SK-N-SH (cell line): ENCODE measurements around the gene MGAM2. TPM values are rescaled to one million over a fixed set of nuclear protein-coding genes. Genes with fewer than 3 reads are reported as not detected.

Experiments used
- CTCF ChIA-PET: fragments of 300-600, 350-600 bp; formaldehyde crosslinking; extraction: SDS; loops from one replicate; lab custom pipeline; 2021; lab: Yijun Ruan, JAX
- POLR2A ChIA-PET: fragments of 350-600 bp; sonication (Branson Sonifier 250); formaldehyde crosslinking; extraction: SDS; loops from one replicate; lab custom pipeline; 2020; ENCODE audit warnings: antibody characterized with exemption, inconsistent platforms; lab: Yijun Ruan, JAX
- DNase-seq: peaks from one replicate; pipeline ENCODE4 v3.0.0; 2012
- H2AFZ ChIP-seq: fragments of 200-600 bp; sonication (generic); 2 replicates; pipeline ENCODE4 v1.8.1; 2016; ENCODE audit warnings: antibody characterized with exemption, mild to moderate bottlenecking, low read depth
- H3F3A ChIP-seq: fragments of 200-600 bp; sonication (generic); replicated peaks from 2 replicates; pipeline ENCODE3; 2016; ENCODE audit warnings: antibody characterized with exemption, mild to moderate bottlenecking; ENCODE audit not compliant: insufficient read depth
- H3K27ac ChIP-seq, 2 experiments: fragments of 200-500 bp in 1 of 2; fragments of 200-600 bp in 1 of 2; sonication (Bioruptor generic) in 1 of 2; sonication (generic), shearing (Covaris generic) in 1 of 2; 2 replicates each; pipeline versions ENCODE4 v1.5.1 to v1.6.1; 2014 to 2016; ENCODE audit warnings: low read depth in 2 of 2, inconsistent platforms in 1 of 2, low read length in 1 of 2, mild to moderate bottlenecking in 1 of 2, mixed read lengths in 1 of 2
- H3K27me3 ChIP-seq: fragments of 200-600 bp; sonication (generic), shearing (Covaris generic); 2 replicates; pipeline ENCODE4 v1.6.1; 2016; ENCODE audit warnings: mixed run types; ENCODE audit not compliant: insufficient read depth
- H3K36me3 ChIP-seq, 2 experiments: fragments of 200-500 bp in 1 of 2; fragments of 200-600 bp in 1 of 2; sonication (Bioruptor generic) in 1 of 2; sonication (generic) in 1 of 2; replicated peaks in 1 of 2; 2 replicates each; pipeline versions ENCODE3 to v1.5.1; 2014 to 2016; ENCODE audit warnings: low read length in 1 of 2, mild to moderate bottlenecking in 1 of 2; ENCODE audit not compliant: insufficient read depth in 2 of 2, control insufficient read depth in 1 of 2
- H3K4me1 ChIP-seq, 2 experiments: fragments of 200-500 bp in 1 of 2; fragments of 200-600 bp in 1 of 2; sonication (Bioruptor generic) in 1 of 2; sonication (generic), shearing (Covaris generic) in 1 of 2; 2 replicates each; pipeline versions ENCODE4 v1.5.1 to v1.6.1; 2014 to 2016; ENCODE audit warnings: low read depth in 1 of 2, low read length in 1 of 2, mixed run types in 1 of 2; ENCODE audit not compliant: insufficient read depth in 2 of 2, control insufficient read depth in 1 of 2
- H3K4me2 ChIP-seq: fragments of 200-600 bp; sonication (generic), shearing (Covaris generic); 2 replicates; pipeline ENCODE4 v1.6.1; 2017; ENCODE audit warnings: mixed run types
- H3K4me3 ChIP-seq, 2 experiments: fragments of 200-500 bp in 1 of 2; fragments of 200-600 bp in 1 of 2; sonication (Bioruptor generic) in 1 of 2; sonication (generic), shearing (Covaris generic) in 1 of 2; 2 replicates each; pipeline versions ENCODE4 v1.5.1 to v1.8.1; 2014 to 2016; ENCODE audit warnings: low read depth in 2 of 2, inconsistent platforms in 1 of 2, low read length in 1 of 2, mild to moderate bottlenecking in 1 of 2, mixed read lengths in 1 of 2, moderate library complexity in 1 of 2
- H3K79me2 ChIP-seq: fragments of 200-600 bp; sonication (generic); 2 replicates; pipeline ENCODE4 v1.8.1; 2017; ENCODE audit warnings: mild to moderate bottlenecking; ENCODE audit not compliant: insufficient read depth
- H3K9ac ChIP-seq: fragments of 200-600 bp; sonication (generic); 2 replicates; pipeline ENCODE4 v1.6.1; 2017; ENCODE audit warnings: mixed run types
- H3K9me2 ChIP-seq: fragments of 200-600 bp; sonication (generic); 2 replicates; pipeline ENCODE4 v1.6.1; 2017; ENCODE audit warnings: mixed run types
- H3K9me3 ChIP-seq: fragments of 200-600 bp; sonication (generic); 2 replicates; pipeline ENCODE4 v1.6.1; 2017; ENCODE audit warnings: mixed run types, mild to moderate bottlenecking, moderate library complexity
- H4K20me1 ChIP-seq: fragments of 200-600 bp; sonication (generic); 2 replicates; pipeline ENCODE4 v1.6.1; 2017; ENCODE audit warnings: mild to moderate bottlenecking, mixed run types; ENCODE audit not compliant: insufficient read depth
- CHD2 ChIP-seq: fragments of 150-350 bp; IDR thresholded peaks from 2 replicates; pipeline ENCODE4 v1.6.1; 2018; ENCODE audit warnings: low read length; ENCODE audit not compliant: partially characterized antibody
- EP300 ChIP-seq, 2 experiments: IDR thresholded peaks; 2 replicates each; pipeline versions ENCODE4 v1.4.0 to v1.6.1; 2012; ENCODE audit warnings: borderline replicate concordance in 1 of 2, low read depth in 1 of 2, low read length in 1 of 2
- FOXM1 ChIP-seq: IDR thresholded peaks from 2 replicates; pipeline ENCODE4 v1.4.0; 2012; ENCODE audit warnings: low read depth, mild to moderate bottlenecking
- GABPA ChIP-seq: IDR thresholded peaks from 2 replicates; pipeline ENCODE4 v1.4.0; 2012; ENCODE audit warnings: low read depth, mild to moderate bottlenecking
- GATA2 ChIP-seq: sonication (generic); formaldehyde crosslinking; IDR thresholded peaks from 2 replicates; pipeline ENCODE4 v1.5.0; 2020; ENCODE audit warnings: mild to moderate bottlenecking, missing genetic modification reagents
- JUND ChIP-seq: IDR thresholded peaks from 2 replicates; pipeline ENCODE4 v1.4.0; 2012
- MEF2A ChIP-seq: IDR thresholded peaks from 2 replicates; pipeline ENCODE4 v1.4.0; 2012; ENCODE audit warnings: low read depth, borderline replicate concordance
- NFIC ChIP-seq: IDR thresholded peaks from 2 replicates; pipeline ENCODE4 v1.4.0; 2012; ENCODE audit warnings: borderline replicate concordance
- NRF1 ChIP-seq: IDR thresholded peaks from 2 replicates; pipeline ENCODE4 v1.6.1; 2012; ENCODE audit warnings: low read depth, mild to moderate bottlenecking, low read length
- PBX3 ChIP-seq: IDR thresholded peaks from 2 replicates; pipeline ENCODE4; 2012
- POLR2AphosphoS5 ChIP-seq: IDR thresholded peaks from 2 replicates; pipeline ENCODE4 v1.6.1; 2012; ENCODE audit warnings: low read depth, low read length
- RAD21 ChIP-seq: IDR thresholded peaks from 2 replicates; pipeline ENCODE4 v1.6.1; 2012; ENCODE audit warnings: mild to moderate bottlenecking, low read length
- RFX5 ChIP-seq: IDR thresholded peaks from 2 replicates; pipeline ENCODE4 v1.6.1; 2012; ENCODE audit warnings: mild to moderate bottlenecking, improper control_type of control experiment, low read length
- RXRA ChIP-seq: IDR thresholded peaks from 2 replicates; pipeline ENCODE4 v1.4.0; 2012; ENCODE audit warnings: low read depth, mild to moderate bottlenecking, borderline replicate concordance
- SMC3 ChIP-seq: IDR thresholded peaks from 2 replicates; pipeline ENCODE4 v1.6.1; 2012; ENCODE audit warnings: low read depth, low read length, improper control_type of control experiment
- TAF1 ChIP-seq: IDR thresholded peaks from 2 replicates; pipeline ENCODE4 v1.6.1; 2012; ENCODE audit warnings: low read depth, mild to moderate bottlenecking, low read length, moderate library complexity, borderline replicate concordance
- TCF12 ChIP-seq: IDR thresholded peaks from 2 replicates; pipeline ENCODE4 v1.4.0; 2012
- ZBTB33 ChIP-seq: IDR thresholded peaks from 2 replicates; pipeline ENCODE4 v1.4.0; 2012; ENCODE audit warnings: low read depth, borderline replicate concordance
- WGBS: methylation state at CpG from one replicate; pipeline ENCODE4 v1.1.6; 2017; ENCODE audit warnings: low lambda C conversion rate; 5-methylcytosine and 5-hydroxymethylcytosine counted together
- polyA plus RNA-seq, 3 experiments: library from polyadenylated mRNA; depleted of rRNA; stranded (reverse); fragments of >200 nt; gene quantifications; 2 replicates each; pipeline ENCODE4 v1.2.3, GENCODE V29; 2012

Gene MGAM2
- polyA plus RNA-seq, 1 of the 3 experiments (the other 2 are of a cell fraction), result not detected

GRCh38 chr7:142180426-142180825 is 68.9 kb downstream of the MGAM2 start:
- H3K27me3 ChIP-seq, result no peaks in the 10 kb centered on the region; the same call in none of the 2 replicates
- no peaks in the 10 kb centered on the region for H4K20me1 ChIP-seq
- H3K79me2 ChIP-seq, result no peaks in the 10 kb centered on the region
- H3K9me2 ChIP-seq, result no peaks in the 10 kb centered on the region
- ChIA-PET POLR2A (no interaction called here), CTCF (no interaction called here)
- no peak for DNase-seq
- H3K27ac ChIP-seq, result no peak overlapping the region
- H3K4me1 ChIP-seq, result no peaks in the 10 kb centered on the region
- H3K4me3 ChIP-seq, result no peak overlapping the region
- no peak overlapping the region for H2AFZ ChIP-seq
- no peak overlapping the region for H3K9ac ChIP-seq
- no peaks in the 10 kb centered on the region for H3K36me3 ChIP-seq
- no peak for TF ChIP-seq RFX5
- no peak for TF ChIP-seq PBX3
- TF ChIP-seq FOXM1, result no peak
- no peak for TF ChIP-seq GATA2 (CRISPR knock-in tag)
- no peak for TF ChIP-seq SMC3
- TF ChIP-seq NRF1, result no peak
- no peak for TF ChIP-seq JUND
- no peak for TF ChIP-seq RXRA
- H3K9me3 ChIP-seq, result no peaks in the 10 kb centered on the region
- peaks cover 8% of the 10 kb centered on the region for H3F3A ChIP-seq
- WGBS, result 4% methylated on average over 1 of the region's 1 CpG
- H3K4me2 ChIP-seq, result no peak overlapping the region

GRCh38 chr7:142181211-142181610 is 69.7 kb downstream of the MGAM2 start:
- Histone ChIP-seq H3K4me3 (no peak overlapping the region), H3F3A (peaks cover 8% of the 10 kb centered on the region), H2AFZ (no peak overlapping the region), H3K4me1 (no peaks in the 10 kb centered on the region), H4K20me1 (no peaks in the 10 kb centered on the region), H3K79me2 (no peaks in the 10 kb centered on the region), H3K27ac (no peak overlapping the region), H3K9me2 (no peaks in the 10 kb centered on the region), H3K36me3 (no peaks in the 10 kb centered on the region)
- POLR2A ChIA-PET, result no interaction called here
- CTCF ChIA-PET, result interaction anchor here (0.6 to 0.8 kb wide), 2 partner anchors 12 to 1211 kb away, joined by 3 to 4 read pairs; no protein-coding TSS in a partner anchor
- TF ChIP-seq RAD21, result no peak
- no peak for TF ChIP-seq NRF1
- no peak for TF ChIP-seq PBX3
- TF ChIP-seq, all 33 proteins: peak for 0
- WGBS, result 13% methylated on average over 2 of the region's 2 CpGs
- Histone ChIP-seq H3K9ac (no peak overlapping the region), H3K4me2 (no peak overlapping the region), H3K9me3 (no peaks in the 10 kb centered on the region), H3K27me3 (no peaks in the 10 kb centered on the region; the same call in none of the 2 replicates)
- no peak for DNase-seq

- H3K4me2 ChIP-seq, result no peak overlapping the region
- H4K20me1 ChIP-seq, result no peaks in the 10 kb centered on the region
- H2AFZ ChIP-seq, result no peak overlapping the region
- no peak overlapping the region for H3K9ac ChIP-seq
- WGBS, result 0% methylated on average over 1 of the region's 1 CpG
- H3K27me3 ChIP-seq, result no peaks in the 10 kb centered on the region; the same call in none of the 2 replicates
- no peaks in the 10 kb centered on the region for H3K79me2 ChIP-seq
- H3K9me3 ChIP-seq, result no peaks in the 10 kb centered on the region
- CTCF ChIA-PET, result interaction anchor here (0.6 to 0.8 kb wide), 2 partner anchors 13 to 1211 kb away, joined by 3 to 4 read pairs; no protein-coding TSS in a partner anchor
- no peak overlapping the region for H3K4me3 ChIP-seq
- DNase-seq, result no peak
- H3K4me1 ChIP-seq, result no peaks in the 10 kb centered on the region
- no peaks in the 10 kb centered on the region for H3K9me2 ChIP-seq
- POLR2A ChIA-PET, result no interaction called here
- H3K36me3 ChIP-seq, result no peaks in the 10 kb centered on the region
- no peak overlapping the region for H3K27ac ChIP-seq
- peaks cover 8% of the 10 kb centered on the region for H3F3A ChIP-seq
- TF ChIP-seq GATA2 (CRISPR knock-in tag) (no peak), TAF1 (no peak), GABPA (no peak), RXRA (no peak), RFX5 (no peak), EP300 (IDR thresholded peaks at IDR 0.05; ENCODE audit: borderline replicate concordance in 1 of 2, low read depth in 1 of 2, low read length in 1 of 2) (no peak), POLR2AphosphoS5 (no peak), TCF12 (no peak), CHD2 (no peak), ZBTB33 (no peak), MEF2A (no peak), NFIC (no peak)
Measured at GRCh38 chr7:142181966-142182365, 70.4 kb downstream of the MGAM2 start.
